Measurements from ENCODE around the gene ZNF92. TPM values are rescaled to one million over a fixed set of nuclear protein-coding genes. Genes with fewer than 3 reads are reported as not detected.
A peak's percentile ranks its signal among the peaks of the same experiment; 100 is the strongest.
"Not testable (repeated sequence)": the region's sequence is repeated elsewhere in the genome, so short reads cannot be mapped to it uniquely, and the experiment has no call there.

Gene ZNF92
- total RNA-seq, result 1 to 10 TPM; 6.8 TPM
- long read RNA-seq, transcript ZNF92-201 (4 exons, 3,210 nt), result major isoform, 7 of 8 reads
- long read RNA-seq, partial matches to known transcripts, result 0 of 8 reads
- long read RNA-seq, other reads (novel, unspliced or antisense), result 0 of 8 reads

- ATAC-seq (peak; percentile 99), DNase-seq (peak; percentile 97 to 99)
- intact Hi-C loops (cut with DNase I, micrococcal nuclease), result no loop called here
Measured at GRCh38 chr7:65373608-65374351, at the start of gene ZNF92. Gene ZNF92, plus strand, starts transcription at chr7:65373855. Its CDS starts 143 bp downstream, at chr7:65373998.

GRCh38 chr7:65325793-65326432 lies 47.7 kb upstream of the ZNF92 start:
- DNase-seq (no peak), ATAC-seq (no peak)
- intact Hi-C loops (cut with DNase I, micrococcal nuclease), result no loop called here

- no peak for DNase-seq
- no peak for ATAC-seq
- intact Hi-C loops (cut with DNase I, micrococcal nuclease), result no loop called here
Measured at GRCh38 chr7:65338346-65338745, 35.3 kb upstream of the ZNF92 start.

DNA sequence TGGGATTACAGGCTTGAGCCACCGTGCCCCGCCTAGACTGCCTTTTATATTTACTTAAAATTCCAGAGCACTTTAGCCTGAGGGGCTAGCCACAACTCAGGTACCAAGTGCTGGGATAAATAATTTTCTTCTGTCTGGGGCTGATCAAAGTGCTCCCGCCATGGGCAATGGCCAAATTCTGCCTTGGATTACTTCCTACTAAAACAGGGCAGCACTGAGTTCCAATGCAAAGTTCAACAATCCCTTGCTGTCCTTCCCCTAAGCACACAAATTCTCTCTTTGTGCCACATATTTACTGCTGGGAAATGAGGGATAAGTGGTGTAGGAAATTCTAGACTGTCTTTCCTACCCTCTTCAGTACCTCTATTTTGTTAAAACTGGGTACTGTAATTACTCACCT lies 34.4 kb upstream of the ZNF92 start:
- intact Hi-C loops (cut with DNase I, micrococcal nuclease), result no loop called here
- no peak for DNase-seq

DNA sequence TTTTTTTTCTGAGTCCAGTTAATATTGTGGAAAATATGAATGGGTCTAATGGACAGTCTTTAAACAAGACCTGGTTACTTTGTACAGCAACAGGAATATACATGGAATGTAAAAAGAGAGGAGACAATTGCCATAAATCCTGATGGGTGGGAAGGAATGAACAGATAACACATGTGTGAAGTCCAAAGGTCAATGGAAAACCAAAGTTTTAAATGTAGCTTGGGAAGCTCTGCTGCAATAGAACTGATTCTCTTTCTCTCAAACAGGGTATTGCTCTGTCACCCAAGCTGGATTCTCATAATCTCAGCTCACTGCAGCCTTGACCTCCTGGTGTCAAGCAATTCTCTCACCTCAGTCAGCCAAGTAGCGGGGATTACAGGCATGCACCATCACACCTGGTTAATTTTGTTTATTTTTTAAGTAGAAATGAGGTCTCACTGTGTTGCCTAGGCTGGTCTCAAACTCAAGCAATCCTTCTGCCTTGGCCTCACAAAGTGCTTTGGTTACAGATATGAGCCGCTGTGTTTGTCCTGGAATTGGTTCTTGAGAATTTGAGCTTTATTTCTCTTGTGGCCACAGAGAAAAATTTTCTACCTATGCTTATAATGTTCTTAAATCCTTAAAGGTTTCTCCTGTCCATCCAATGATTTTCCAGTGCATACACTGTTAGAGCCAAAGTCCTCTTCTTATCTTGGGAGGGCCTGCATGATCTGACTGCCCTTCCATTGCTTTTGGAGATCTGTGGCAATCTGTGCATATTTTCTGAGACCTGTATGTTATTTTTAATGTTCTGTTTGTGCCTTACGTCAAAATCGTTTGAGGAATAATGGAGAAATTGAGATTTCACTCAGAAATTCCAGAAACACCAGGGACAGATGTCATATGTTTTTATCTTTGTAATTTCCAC lies 30.7 kb upstream of the ZNF92 start:
- DNase-seq (no peak), ATAC-seq (no peak)
- intact Hi-C loops (cut with DNase I, micrococcal nuclease), result no loop called here

More for the DNA sequence above, 34.4 kb upstream of the ZNF92 start:
- no peak for ATAC-seq

- DNase-seq, ATAC-seq: not testable (repeated sequence)
Measured at GRCh38 chr7:65344541-65344940, 29.1 kb upstream of the ZNF92 start.

GRCh38 chr7:65354263-65354662 lies 19.4 kb upstream of the ZNF92 start:
- DNase-seq (no peak), ATAC-seq (no peak)
- intact Hi-C loops (cut with DNase I, micrococcal nuclease), result no loop called here

More at GRCh38 chr7:65344541-65344940, 29.1 kb upstream of the ZNF92 start:
- intact Hi-C loops (cut with DNase I, micrococcal nuclease), result not testable (repeated sequence)

DNA sequence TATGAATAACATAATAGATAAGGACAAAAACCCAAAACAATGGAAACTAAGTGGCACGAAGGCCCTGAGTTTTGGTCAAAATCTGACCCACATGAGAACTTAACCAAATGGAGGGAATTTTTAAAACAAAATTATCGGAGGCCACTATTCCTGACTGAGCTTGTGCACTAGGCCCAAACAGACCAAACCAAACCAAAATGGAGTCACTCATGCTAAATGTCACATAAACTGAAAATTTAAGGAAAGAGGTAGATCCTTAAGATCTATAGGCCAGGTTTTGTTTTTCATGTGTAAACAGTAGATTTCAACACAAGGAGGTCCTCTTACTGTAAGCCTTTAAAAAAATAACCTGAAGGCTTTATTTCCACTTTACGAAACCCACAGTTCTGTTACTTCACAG lies 3.8 kb upstream of the ZNF92 start:
- intact Hi-C loops (cut with DNase I, micrococcal nuclease), result no loop called here
- ATAC-seq, result no peak
- no peak for DNase-seq

DNA sequence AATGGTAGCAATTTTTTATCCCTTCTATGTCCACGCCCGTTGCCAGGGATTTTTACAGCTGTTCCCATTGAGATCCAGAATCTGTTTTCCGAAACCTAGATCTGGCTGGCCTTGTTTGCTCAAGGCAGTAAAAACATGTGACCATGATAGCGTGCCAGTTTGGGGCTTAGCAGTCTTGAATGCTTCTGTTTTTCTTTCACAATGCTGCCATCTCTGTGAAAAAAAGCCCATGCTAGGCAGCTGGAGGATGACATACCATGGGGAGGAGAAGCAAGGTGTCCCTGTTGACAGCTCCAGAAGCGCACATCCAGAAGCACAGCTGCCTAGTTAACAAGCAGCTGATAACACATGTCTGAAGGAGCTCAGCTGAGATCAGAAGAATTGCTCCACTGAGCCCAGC lies 2.2 kb upstream of the ZNF92 start:
- intact Hi-C loops (cut with DNase I, micrococcal nuclease), result no loop called here
- no peak for ATAC-seq
- no peak for DNase-seq

DNA sequence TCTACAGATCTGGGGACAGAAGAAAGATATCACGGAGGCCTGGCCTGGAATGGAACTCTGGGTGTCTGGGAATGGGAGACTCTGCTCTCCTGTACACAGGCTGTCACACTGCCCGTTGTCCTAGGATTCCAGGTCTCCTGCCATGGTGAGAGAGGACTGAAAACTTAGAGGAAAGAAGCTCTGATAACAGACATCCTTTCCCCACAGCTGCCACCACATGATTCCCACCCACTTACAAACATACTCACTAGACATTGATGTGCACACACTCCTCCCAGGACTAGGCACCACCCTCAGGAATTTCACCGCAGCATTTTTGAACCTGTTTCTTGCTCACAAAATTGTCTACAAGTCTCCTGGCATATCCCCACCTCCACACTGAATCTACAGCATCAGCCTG lies 5.7 kb downstream of the ZNF92 start:
- no peak for ATAC-seq
- DNase-seq, result no peak
- intact Hi-C loops (cut with DNase I, micrococcal nuclease), result no loop called here

- DNase-seq, result no peak
- no peak for ATAC-seq
- intact Hi-C loops (cut with DNase I, micrococcal nuclease), result no loop called here
Measured at GRCh38 chr7:65381742-65382141, 8.1 kb downstream of the ZNF92 start.

DNA sequence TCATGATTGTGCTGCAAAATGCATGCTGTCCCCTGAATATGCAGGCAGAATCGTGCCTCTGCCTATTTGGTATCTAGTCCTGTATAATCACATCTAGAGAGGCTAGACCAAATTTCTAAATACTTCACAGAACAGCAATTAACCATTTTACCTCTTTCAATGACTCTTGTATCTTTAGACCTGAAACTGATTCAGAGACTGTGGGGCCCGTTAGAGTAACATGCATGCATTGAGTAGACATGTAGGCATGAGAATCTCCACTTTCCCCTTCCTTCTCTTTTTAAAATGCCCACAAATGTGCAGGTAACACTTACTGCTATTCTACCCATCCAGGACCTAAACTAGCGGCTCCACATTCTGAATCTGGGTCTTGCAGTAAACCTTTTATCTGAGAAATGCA lies 8.8 kb downstream of the ZNF92 start:
- DNase-seq (no peak), ATAC-seq (no peak)
- intact Hi-C loops (cut with DNase I, micrococcal nuclease), result no loop called here

DNA sequence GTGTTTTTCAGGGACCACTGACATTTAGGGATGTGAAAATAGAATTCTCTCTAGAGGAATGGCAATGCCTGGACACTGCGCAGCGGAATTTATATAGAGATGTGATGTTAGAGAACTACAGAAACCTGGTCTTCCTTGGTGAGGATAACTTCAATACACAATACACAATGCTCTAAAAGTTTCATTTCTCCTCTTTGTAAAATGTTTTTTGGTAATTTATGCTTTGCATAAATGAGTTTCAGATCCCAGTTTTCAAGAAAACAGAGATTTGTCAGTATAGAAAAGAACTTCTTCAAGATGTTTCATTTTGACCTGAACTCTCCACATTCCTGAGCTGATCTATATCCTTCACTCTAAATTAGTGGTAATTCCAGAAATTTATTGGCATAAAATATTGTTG lies 14.2 kb downstream of the ZNF92 start:
- DNase-seq (no peak), ATAC-seq (no peak)
- intact Hi-C loops (cut with DNase I, micrococcal nuclease), result no loop called here

DNA sequence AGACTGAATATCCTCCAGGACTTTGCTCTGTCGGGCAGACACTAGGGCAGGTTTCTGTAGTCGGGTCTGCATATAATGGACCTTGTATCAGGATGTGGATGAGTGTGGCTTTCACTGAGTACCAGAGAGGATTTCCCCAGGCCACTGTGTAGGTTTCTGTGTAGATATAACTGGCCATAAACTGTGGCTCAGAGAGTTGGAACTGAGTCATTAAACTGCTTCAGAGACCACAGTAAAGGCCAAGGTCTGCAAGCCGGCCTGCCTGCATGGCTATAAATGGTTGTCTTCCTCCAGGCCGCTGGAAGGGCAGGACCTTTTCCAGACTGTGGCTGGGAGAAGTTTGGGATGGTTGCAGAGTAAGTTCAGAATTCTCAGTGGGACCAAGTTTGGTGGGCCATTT lies 16.9 kb downstream of the ZNF92 start:
- DNase-seq (no peak), ATAC-seq (peak; percentile 61)
- intact Hi-C loops (cut with DNase I, micrococcal nuclease), result no loop called here

- intact Hi-C loops (cut with DNase I, micrococcal nuclease), result no loop called here
- DNase-seq (no peak), ATAC-seq (no peak)
Measured at GRCh38 chr7:65397730-65398142, 24.1 kb downstream of the ZNF92 start.

DNA sequence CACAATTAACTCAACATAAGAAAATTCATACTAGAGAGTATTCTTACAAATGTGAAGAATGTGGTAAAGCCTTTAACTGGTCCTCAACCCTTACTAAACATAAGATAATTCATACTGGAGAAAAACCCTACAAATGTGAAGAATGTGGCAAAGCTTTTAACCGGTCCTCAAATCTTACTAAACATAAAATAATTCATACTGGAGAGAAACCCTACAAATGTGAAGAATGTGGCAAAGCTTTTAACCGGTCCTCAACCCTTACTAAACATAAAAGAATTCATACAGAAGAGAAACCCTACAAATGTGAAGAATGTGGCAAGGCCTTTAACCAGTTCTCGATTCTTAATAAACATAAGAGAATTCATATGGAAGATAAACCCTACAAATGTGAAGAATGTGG lies 25.0 kb downstream of the ZNF92 start:
- intact Hi-C loops (cut with DNase I, micrococcal nuclease); DNase-seq; ATAC-seq: not testable (repeated sequence)

DNA sequence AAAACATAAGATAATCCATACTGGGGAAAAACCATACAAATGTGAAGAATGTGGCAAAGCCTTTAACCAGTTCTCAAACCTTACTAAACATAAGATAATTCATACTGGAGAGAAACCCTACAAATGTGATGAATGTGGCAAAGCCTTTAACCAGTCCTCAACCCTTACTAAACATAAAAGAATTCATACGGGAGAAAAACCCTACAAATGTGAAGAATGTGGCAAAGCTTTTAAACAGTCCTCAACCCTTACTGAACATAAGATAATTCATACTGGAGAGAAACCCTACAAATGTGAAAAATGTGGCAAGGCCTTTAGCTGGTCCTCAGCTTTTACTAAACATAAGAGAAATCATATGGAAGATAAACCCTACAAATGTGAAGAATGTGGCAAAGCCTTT lies 25.4 kb downstream of the ZNF92 start:
- ATAC-seq; DNase-seq; intact Hi-C loops (cut with DNase I, micrococcal nuclease): not testable (repeated sequence)

GRCh38 chr7:65404020-65404419 lies 30.4 kb downstream of the ZNF92 start:
- DNase-seq (no peak), ATAC-seq (no peak)
- intact Hi-C loops (cut with DNase I, micrococcal nuclease), result no loop called here

GRCh38 chr7:65406706-65407105 lies 33.1 kb downstream of the ZNF92 start:
- ATAC-seq; DNase-seq; intact Hi-C loops (cut with DNase I, micrococcal nuclease): not testable (repeated sequence)

Data from left colon (tissue), 2 donors.